Neural cell (in vitro differentiated cells): ENCODE data around the gene PCDHGC4. TPM values are rescaled to one million over a fixed set of nuclear protein-coding genes. Genes with fewer than 3 reads are reported as not detected.

Source experiments
- H2AFZ ChIP-seq: fragments of 200-600, 300-800 bp; sonication (generic), shearing (Covaris generic); 2 replicates; pipeline ENCODE4 v1.6.0; 2014; ENCODE audit warnings: low read depth, mild to moderate bottlenecking, antibody characterized with exemption, low read length, moderate library complexity
- H3F3A ChIP-seq: fragments of 200-600 bp; shearing (Covaris generic); 2 replicates; pipeline ENCODE4 v1.6.1; 2016; ENCODE audit warnings: mild to moderate bottlenecking, moderate library complexity, mixed read lengths, antibody characterized with exemption, low read length; ENCODE audit not compliant: insufficient read depth, poor library complexity, severe bottlenecking
- H3K27ac ChIP-seq: fragments of 200-600, 300-800 bp; sonication (generic), shearing (Covaris generic); 2 replicates; pipeline ENCODE4 v1.5.1; 2014; ENCODE audit warnings: mild to moderate bottlenecking, low read length, moderate library complexity
- H3K27me3 ChIP-seq: fragments of 300-800, 200-600 bp; sonication (generic), shearing (Covaris generic); 2 replicates; pipeline ENCODE4 v1.6.0; 2014; ENCODE audit warnings: mild to moderate bottlenecking, low read depth, low read length, moderate library complexity; ENCODE audit not compliant: insufficient read depth
- H3K36me3 ChIP-seq: fragments of 300-800, 200-600 bp; sonication (generic), shearing (Covaris generic); 2 replicates; pipeline ENCODE4 v1.5.1; 2014; ENCODE audit warnings: mild to moderate bottlenecking, antibody characterized with exemption, low read length, moderate library complexity; ENCODE audit not compliant: insufficient read depth
- H3K4me2 ChIP-seq: fragments of 300-800, 200-600 bp; sonication (generic), shearing (Covaris generic); 2 replicates; pipeline ENCODE4 v1.6.0; 2014; ENCODE audit warnings: mild to moderate bottlenecking, low read length
- H3K4me3 ChIP-seq: fragments of 300-800, 200-600 bp; sonication (generic), shearing (Covaris generic); 2 replicates; pipeline ENCODE4 v1.5.1; 2014; ENCODE audit warnings: mild to moderate bottlenecking, low read length, moderate library complexity
- H3K79me2 ChIP-seq: fragments of 200-600 bp; shearing (Covaris generic); replicated peaks from 2 replicates; pipeline ENCODE4 v1.6.0; 2014; ENCODE audit warnings: mild to moderate bottlenecking, low read length, moderate library complexity; ENCODE audit not compliant: insufficient read depth
- H3K9ac ChIP-seq: fragments of 300-800, 200-600 bp; sonication (generic), shearing (Covaris generic); 2 replicates; pipeline ENCODE4 v1.6.1; 2016; ENCODE audit warnings: mild to moderate bottlenecking, low read length, mixed read lengths
- H3K9me2 ChIP-seq: fragments of 200-600 bp; shearing (Covaris generic); 2 replicates; pipeline ENCODE4 v1.6.1; 2016; ENCODE audit warnings: mild to moderate bottlenecking, low read length, mixed read lengths; ENCODE audit not compliant: insufficient read depth
- H3K9me3 ChIP-seq: fragments of 200-600, 300-800 bp; sonication (generic), shearing (Covaris generic); 2 replicates; pipeline ENCODE4 v1.6.1; 2016; ENCODE audit warnings: mild to moderate bottlenecking, mixed run types, low read length, moderate library complexity, mixed read lengths
- H4K20me1 ChIP-seq: fragments of 200-600 bp; shearing (Covaris generic); 2 replicates; pipeline ENCODE4 v1.6.1; 2016; ENCODE audit warnings: mild to moderate bottlenecking, mixed run types; ENCODE audit not compliant: insufficient read depth
- EP300 ChIP-seq: fragments of 450-650 bp; conservative IDR thresholded peaks from 2 replicates; pipeline ENCODE4 v1.6.1; 2014; ENCODE audit warnings: antibody characterized with exemption, mild to moderate bottlenecking, moderate library complexity; ENCODE audit not compliant: poor library complexity, severe bottlenecking
- EZH2 ChIP-seq: fragments of 200-600, 300-800 bp; shearing (Covaris generic), sonication (generic); IDR thresholded peaks from 2 replicates; pipeline ENCODE4 v1.6.1; 2014; ENCODE audit warnings: antibody characterized with exemption, low read length, borderline replicate concordance, mild to moderate bottlenecking; ENCODE audit not compliant: insufficient read depth, poor library complexity, severe bottlenecking
- MXI1 ChIP-seq: fragments of 450-650 bp; conservative IDR thresholded peaks from 2 replicates; pipeline ENCODE4 v1.6.1; 2014; ENCODE audit warnings: antibody characterized with exemption, mild to moderate bottlenecking; ENCODE audit not compliant: poor library complexity, severe bottlenecking
- POLR2AphosphoS5 ChIP-seq: IDR thresholded peaks from 2 replicates; pipeline ENCODE4 v1.6.1; 2012
- RAD21 ChIP-seq: fragments of 450-650 bp; conservative IDR thresholded peaks from 2 replicates; pipeline ENCODE4 v1.6.1; 2014; ENCODE audit warnings: antibody characterized with exemption, mild to moderate bottlenecking, moderate library complexity
- SMC3 ChIP-seq: fragments of 450-650 bp; conservative IDR thresholded peaks from 2 replicates; pipeline ENCODE4 v1.6.1; 2014; ENCODE audit warnings: antibody characterized with exemption, mild to moderate bottlenecking, moderate library complexity; ENCODE audit not compliant: poor library complexity
- TAF1 ChIP-seq: IDR thresholded peaks from 2 replicates; pipeline ENCODE4 v1.6.1; 2012; ENCODE audit warnings: low read depth
- polyA plus RNA-seq: library from polyadenylated mRNA; depleted of rRNA; stranded (reverse); fragments of >200 nt; gene quantifications from 2 replicates; pipeline ENCODE4 v1.2.3, GENCODE V29; 2014
- TF ChIP-seq, protein P1 (sequence below): fragments of 450-650 bp; IDR thresholded peaks from 2 replicates; pipeline ENCODE4 v1.5.1; 2014; ENCODE audit warnings: antibody characterized with exemption, mild to moderate bottlenecking, moderate library complexity; ENCODE audit not compliant: poor library complexity, severe bottlenecking
- TF ChIP-seq, protein P2 (sequence below): IDR thresholded peaks from 2 replicates; pipeline ENCODE4 v1.6.1; 2012; ENCODE audit warnings: borderline replicate concordance

PCDHGC4 gene
- polyA plus RNA-seq, 1 donor from 2014 or later: 4.3 TPM

DNA sequence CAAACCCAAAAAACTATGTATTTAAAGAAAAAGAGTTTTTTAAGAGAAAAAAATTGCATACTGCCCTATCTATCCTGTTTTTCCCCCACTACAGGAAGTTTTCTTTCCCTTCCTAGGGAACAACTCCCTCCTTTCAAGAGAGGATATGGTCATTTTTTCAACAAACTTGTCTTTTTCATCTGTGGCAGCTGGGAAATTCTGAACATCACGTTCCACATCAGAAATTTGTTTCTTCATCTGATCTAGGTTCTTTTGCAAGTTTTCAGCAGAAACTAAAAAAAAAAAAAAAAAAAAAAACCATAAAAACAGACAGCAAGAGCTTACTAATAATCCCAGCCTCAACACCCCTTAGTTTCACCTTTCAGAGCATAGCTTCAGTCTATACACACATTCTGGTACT is 42.6 kb downstream of the PCDHGC4 start:
- no peaks in the 10 kb centered on the region for H3K9me2 ChIP-seq
- H3K36me3 ChIP-seq: peaks cover 16% of the 10 kb centered on the region
- no peak overlapping the region for H3K4me2 ChIP-seq
- no peaks in the 10 kb centered on the region for H3K9me3 ChIP-seq
- H3K9ac ChIP-seq: no peak overlapping the region
- H3K27me3 ChIP-seq: no peaks in the 10 kb centered on the region
- H3F3A ChIP-seq: no peaks in the 10 kb centered on the region
- no peak overlapping the region for H3K27ac ChIP-seq
- TF ChIP-seq, protein P1, sequence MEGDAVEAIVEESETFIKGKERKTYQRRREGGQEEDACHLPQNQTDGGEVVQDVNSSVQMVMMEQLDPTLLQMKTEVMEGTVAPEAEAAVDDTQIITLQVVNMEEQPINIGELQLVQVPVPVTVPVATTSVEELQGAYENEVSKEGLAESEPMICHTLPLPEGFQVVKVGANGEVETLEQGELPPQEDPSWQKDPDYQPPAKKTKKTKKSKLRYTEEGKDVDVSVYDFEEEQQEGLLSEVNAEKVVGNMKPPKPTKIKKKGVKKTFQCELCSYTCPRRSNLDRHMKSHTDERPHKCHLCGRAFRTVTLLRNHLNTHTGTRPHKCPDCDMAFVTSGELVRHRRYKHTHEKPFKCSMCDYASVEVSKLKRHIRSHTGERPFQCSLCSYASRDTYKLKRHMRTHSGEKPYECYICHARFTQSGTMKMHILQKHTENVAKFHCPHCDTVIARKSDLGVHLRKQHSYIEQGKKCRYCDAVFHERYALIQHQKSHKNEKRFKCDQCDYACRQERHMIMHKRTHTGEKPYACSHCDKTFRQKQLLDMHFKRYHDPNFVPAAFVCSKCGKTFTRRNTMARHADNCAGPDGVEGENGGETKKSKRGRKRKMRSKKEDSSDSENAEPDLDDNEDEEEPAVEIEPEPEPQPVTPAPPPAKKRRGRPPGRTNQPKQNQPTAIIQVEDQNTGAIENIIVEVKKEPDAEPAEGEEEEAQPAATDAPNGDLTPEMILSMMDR: no peak
- TF ChIP-seq EP300: no peak
- no peak for TF ChIP-seq RAD21
- no peak for TF ChIP-seq TAF1
- no peak for TF ChIP-seq MXI1
- no peak for TF ChIP-seq POLR2AphosphoS5
- no peak for TF ChIP-seq SMC3
- no peak for TF ChIP-seq EZH2
- TF ChIP-seq, protein P2, sequence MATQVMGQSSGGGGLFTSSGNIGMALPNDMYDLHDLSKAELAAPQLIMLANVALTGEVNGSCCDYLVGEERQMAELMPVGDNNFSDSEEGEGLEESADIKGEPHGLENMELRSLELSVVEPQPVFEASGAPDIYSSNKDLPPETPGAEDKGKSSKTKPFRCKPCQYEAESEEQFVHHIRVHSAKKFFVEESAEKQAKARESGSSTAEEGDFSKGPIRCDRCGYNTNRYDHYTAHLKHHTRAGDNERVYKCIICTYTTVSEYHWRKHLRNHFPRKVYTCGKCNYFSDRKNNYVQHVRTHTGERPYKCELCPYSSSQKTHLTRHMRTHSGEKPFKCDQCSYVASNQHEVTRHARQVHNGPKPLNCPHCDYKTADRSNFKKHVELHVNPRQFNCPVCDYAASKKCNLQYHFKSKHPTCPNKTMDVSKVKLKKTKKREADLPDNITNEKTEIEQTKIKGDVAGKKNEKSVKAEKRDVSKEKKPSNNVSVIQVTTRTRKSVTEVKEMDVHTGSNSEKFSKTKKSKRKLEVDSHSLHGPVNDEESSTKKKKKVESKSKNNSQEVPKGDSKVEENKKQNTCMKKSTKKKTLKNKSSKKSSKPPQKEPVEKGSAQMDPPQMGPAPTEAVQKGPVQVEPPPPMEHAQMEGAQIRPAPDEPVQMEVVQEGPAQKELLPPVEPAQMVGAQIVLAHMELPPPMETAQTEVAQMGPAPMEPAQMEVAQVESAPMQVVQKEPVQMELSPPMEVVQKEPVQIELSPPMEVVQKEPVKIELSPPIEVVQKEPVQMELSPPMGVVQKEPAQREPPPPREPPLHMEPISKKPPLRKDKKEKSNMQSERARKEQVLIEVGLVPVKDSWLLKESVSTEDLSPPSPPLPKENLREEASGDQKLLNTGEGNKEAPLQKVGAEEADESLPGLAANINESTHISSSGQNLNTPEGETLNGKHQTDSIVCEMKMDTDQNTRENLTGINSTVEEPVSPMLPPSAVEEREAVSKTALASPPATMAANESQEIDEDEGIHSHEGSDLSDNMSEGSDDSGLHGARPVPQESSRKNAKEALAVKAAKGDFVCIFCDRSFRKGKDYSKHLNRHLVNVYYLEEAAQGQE: no peak
- no peaks in the 10 kb centered on the region for H3K79me2 ChIP-seq
- H2AFZ ChIP-seq: no peak overlapping the region
- H4K20me1 ChIP-seq: no peaks in the 10 kb centered on the region
- no peak overlapping the region for H3K4me3 ChIP-seq

DNA sequence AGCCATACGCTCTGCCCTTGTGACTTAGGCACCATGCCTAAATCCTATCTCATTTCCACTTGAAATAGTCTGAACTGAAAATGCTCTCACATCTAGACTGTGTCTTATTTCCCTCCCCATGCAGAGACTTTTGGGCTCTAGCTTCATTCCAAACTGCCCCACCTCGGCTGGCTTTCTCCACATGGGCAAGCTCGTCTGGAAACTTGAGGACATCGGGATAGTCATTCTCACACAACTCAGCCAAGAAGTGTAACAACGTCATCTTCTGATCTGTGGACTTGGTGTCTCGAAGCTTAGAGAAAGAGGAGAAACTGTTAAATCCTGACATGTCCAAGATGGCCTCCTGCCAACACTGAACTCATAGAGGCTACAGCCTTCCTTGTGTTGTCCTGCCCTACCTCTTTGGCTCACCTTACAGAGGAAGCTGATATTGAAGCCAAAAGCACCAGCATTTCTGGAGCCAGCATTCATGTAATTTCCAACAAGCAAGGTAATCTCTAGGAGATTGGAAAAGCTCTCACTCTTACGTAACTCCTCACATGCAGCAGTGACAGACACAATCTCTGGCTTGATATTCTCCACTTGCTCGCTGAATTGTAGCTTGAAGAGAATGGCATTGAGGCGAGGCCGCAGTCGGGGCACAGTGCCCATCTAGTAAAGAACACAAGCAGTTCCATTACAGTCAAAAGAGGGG is 43.6 kb downstream of the PCDHGC4 start:
- Histone ChIP-seq H3K4me2 (no peak overlapping the region), H3K9me3 (no peaks in the 10 kb centered on the region), H3K79me2 (no peaks in the 10 kb centered on the region), H3K27ac (no peak overlapping the region), H3K36me3 (peaks cover 9% of the 10 kb centered on the region), H4K20me1 (no peaks in the 10 kb centered on the region), H2AFZ (no peak overlapping the region), H3K9me2 (no peaks in the 10 kb centered on the region), H3K9ac (no peak overlapping the region), H3K4me3 (no peak overlapping the region), H3K27me3 (no peaks in the 10 kb centered on the region), H3F3A (no peaks in the 10 kb centered on the region)
- no peak for TF ChIP-seq TAF1
- TF ChIP-seq, protein P1: no peak
- TF ChIP-seq POLR2AphosphoS5: no peak
